OCI-LY1 (cell line): ENCODE results near the gene APOBEC2.

Experiments used
- H2AFZ ChIP-seq: fragments of 200-600 bp; sonication (generic), shearing (Covaris generic); 2 replicates; pipeline ENCODE4 v1.6.0; 2014; ENCODE audit warnings: antibody characterized with exemption, mild to moderate bottlenecking, low read length
- H3F3A ChIP-seq: fragments of 200-600 bp; sonication (generic), shearing (Covaris generic); 2 replicates; pipeline ENCODE4 v1.6.0; 2014; ENCODE audit warnings: mild to moderate bottlenecking, antibody characterized with exemption, low read length, moderate library complexity; ENCODE audit not compliant: insufficient read depth
- H3K27ac ChIP-seq: fragments of 200-600 bp; sonication (generic); 2 replicates; pipeline ENCODE4 v1.5.1; 2014; ENCODE audit warnings: low read length, mixed run types, mild to moderate bottlenecking, low read depth; ENCODE audit not compliant: poor library complexity, severe bottlenecking
- H3K27me3 ChIP-seq: fragments of 200-600 bp; sonication (generic); 2 replicates; pipeline ENCODE4 v1.6.0; 2014; ENCODE audit warnings: antibody characterized with exemption, mild to moderate bottlenecking, low read length, moderate library complexity; ENCODE audit not compliant: insufficient read depth
- H3K36me3 ChIP-seq: fragments of 200-600 bp; sonication (generic); 2 replicates; pipeline ENCODE4 v1.6.1; 2014; ENCODE audit warnings: mild to moderate bottlenecking, antibody characterized with exemption, low read length, moderate library complexity, mixed read lengths; ENCODE audit not compliant: insufficient read depth
- H3K4me1 ChIP-seq: fragments of 200-600 bp; sonication (generic); 2 replicates; pipeline ENCODE4 v1.5.1; 2014; ENCODE audit warnings: mild to moderate bottlenecking, low read length, moderate library complexity; ENCODE audit not compliant: insufficient read depth, severe bottlenecking
- H3K4me2 ChIP-seq: fragments of 200-600 bp; sonication (generic), shearing (Covaris generic); 2 replicates; pipeline ENCODE4 v1.6.1; 2014; ENCODE audit warnings: low read length
- H3K4me3 ChIP-seq: fragments of 200-600 bp; sonication (generic); 2 replicates; pipeline ENCODE4 v1.5.1; 2014; ENCODE audit warnings: low read length, low read depth, mild to moderate bottlenecking, mixed read lengths; ENCODE audit not compliant: poor library complexity, severe bottlenecking
- H3K79me2 ChIP-seq: fragments of 200-600 bp; shearing (Covaris generic); 2 replicates; pipeline ENCODE4 v1.6.1; 2016; ENCODE audit warnings: mixed run types, low read length, mixed read lengths; ENCODE audit not compliant: insufficient read depth
- H3K9ac ChIP-seq: fragments of 200-600 bp; sonication (generic), shearing (Covaris generic); 2 replicates; pipeline ENCODE4 v1.6.1; 2014; ENCODE audit warnings: mild to moderate bottlenecking, low read length, mixed read lengths
- H3K9me2 ChIP-seq: fragments of 200-600 bp; sonication (generic), shearing (Covaris generic); 2 replicates; pipeline ENCODE4 v1.6.1; 2014; ENCODE audit warnings: low read depth, mild to moderate bottlenecking, low read length, mixed read lengths
- H3K9me3 ChIP-seq: fragments of 200-600 bp; shearing (Covaris generic); 2 replicates; pipeline ENCODE4 v1.6.1; 2014; ENCODE audit warnings: low read length, mixed read lengths
- H4K20me1 ChIP-seq: fragments of 200-600 bp; sonication (generic), shearing (Covaris generic); 2 replicates; pipeline ENCODE4 v1.6.0; 2016; ENCODE audit warnings: mild to moderate bottlenecking, low read length; ENCODE audit not compliant: insufficient read depth
- EZH2 ChIP-seq: fragments of 200-600 bp; sonication (generic), shearing (Covaris generic); IDR thresholded peaks from 2 replicates; pipeline ENCODE4 v1.8.0; 2017; ENCODE audit warnings: borderline replicate concordance, mixed run types, mild to moderate bottlenecking, antibody characterized with exemption, low read length, moderate library complexity, mixed read lengths
- TF ChIP-seq, protein P1 (sequence below): fragments of 200-600 bp; sonication (generic), shearing (Covaris generic); IDR thresholded peaks from 2 replicates; pipeline ENCODE4 v1.5.1; 2017; ENCODE audit warnings: mild to moderate bottlenecking, antibody characterized with exemption, low read length, moderate library complexity, mixed read lengths

The APOBEC2 gene

DNA sequence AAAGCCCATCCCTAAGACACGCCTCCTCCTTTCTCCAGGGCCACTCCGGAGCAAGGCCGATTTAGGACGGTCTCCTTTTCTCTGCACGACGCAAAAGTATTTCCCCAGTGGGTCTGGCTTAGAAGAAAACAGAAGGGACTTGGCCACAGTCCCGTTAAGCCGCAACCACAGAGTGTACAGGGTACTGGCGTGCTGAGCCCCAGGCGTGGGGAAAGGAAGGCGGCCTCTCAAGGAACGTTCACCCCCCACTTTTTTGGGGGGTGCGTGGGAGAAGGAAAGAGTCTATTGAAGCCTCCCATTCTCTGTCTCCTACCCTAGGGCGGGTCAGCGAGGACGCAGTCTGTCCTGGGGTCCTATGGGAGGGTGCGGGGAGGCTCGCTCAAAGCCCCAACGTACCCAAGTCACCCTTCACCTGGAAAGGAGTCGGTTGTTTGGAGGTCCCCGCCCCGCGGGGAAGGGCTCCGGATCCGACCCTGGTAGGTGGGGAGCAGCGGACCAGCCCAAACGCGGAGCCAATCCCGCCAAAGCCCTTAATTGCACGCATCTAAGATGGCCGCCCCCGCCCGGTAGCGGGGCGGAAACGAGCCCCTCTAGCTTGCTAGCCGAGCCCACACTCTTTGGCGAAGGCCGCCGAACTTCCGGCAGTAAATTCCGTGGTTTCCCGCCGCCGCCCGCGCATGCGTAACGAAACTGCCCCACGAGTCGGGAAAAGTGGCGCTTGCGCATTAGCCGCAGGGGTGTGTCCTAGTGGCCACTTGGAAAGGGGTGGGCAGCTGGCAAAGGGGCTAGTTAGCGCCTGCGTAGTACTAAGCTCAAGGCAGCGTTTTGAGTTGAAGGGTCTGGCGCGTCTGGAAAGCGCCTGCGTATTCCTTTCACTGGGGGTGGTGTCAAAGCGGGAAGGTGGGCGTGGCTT is 19.2 kb downstream of the APOBEC2 start, which contains the start of gene OARD1:
OARD1 (minus strand) TSS at position 434 of the 913 bp plus-strand sequence. CDS start 722 bp downstream, outside the sequence.
- no peaks in the 10 kb centered on the region for H3K27me3 ChIP-seq
- peak within 1 kb of the TSS; percentile 90 for H3K4me2 ChIP-seq
- TF ChIP-seq, protein P1, sequence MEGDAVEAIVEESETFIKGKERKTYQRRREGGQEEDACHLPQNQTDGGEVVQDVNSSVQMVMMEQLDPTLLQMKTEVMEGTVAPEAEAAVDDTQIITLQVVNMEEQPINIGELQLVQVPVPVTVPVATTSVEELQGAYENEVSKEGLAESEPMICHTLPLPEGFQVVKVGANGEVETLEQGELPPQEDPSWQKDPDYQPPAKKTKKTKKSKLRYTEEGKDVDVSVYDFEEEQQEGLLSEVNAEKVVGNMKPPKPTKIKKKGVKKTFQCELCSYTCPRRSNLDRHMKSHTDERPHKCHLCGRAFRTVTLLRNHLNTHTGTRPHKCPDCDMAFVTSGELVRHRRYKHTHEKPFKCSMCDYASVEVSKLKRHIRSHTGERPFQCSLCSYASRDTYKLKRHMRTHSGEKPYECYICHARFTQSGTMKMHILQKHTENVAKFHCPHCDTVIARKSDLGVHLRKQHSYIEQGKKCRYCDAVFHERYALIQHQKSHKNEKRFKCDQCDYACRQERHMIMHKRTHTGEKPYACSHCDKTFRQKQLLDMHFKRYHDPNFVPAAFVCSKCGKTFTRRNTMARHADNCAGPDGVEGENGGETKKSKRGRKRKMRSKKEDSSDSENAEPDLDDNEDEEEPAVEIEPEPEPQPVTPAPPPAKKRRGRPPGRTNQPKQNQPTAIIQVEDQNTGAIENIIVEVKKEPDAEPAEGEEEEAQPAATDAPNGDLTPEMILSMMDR: no peak
- no peak for TF ChIP-seq EZH2
- H3K9me2 ChIP-seq: no peaks in the 10 kb centered on the region
- H3K36me3 ChIP-seq: peaks cover 6% of the 10 kb centered on the region; the same call in 1 of the 2 replicates
- H3K27ac ChIP-seq: peak within 1 kb of the TSS; percentile 91
- no peak within 1 kb of the TSS for H2AFZ ChIP-seq
- H3K79me2 ChIP-seq: peaks cover 40% of the 10 kb centered on the region
- H4K20me1 ChIP-seq: no peaks in the 10 kb centered on the region
- no peaks in the 10 kb centered on the region for H3F3A ChIP-seq
- peaks cover 43% of the 10 kb centered on the region for H3K4me1 ChIP-seq
- no peaks in the 10 kb centered on the region for H3K9me3 ChIP-seq
- peak within 1 kb of the TSS; percentile 97 for H3K9ac ChIP-seq
- H3K4me3 ChIP-seq: peak within 1 kb of the TSS; percentile 97

DNA sequence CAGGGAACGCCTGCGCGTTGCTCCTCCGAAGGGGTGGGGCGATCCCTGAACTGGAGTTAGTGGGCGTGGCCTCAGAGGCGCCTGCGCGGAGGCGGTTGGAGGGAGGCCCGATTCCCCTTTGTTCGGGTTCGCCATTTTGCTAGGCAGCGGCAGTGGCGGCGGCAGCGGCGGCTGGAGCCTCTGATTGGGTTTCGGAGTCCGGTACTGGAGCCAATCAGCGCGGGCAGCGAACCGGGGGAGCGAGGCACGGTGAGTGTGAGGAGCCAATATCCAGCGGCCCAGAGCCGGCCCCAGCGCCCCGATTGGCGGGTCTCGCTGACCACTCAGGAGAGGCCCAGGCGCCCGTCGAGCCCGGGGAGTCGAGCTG is 19.8 kb downstream of the APOBEC2 start, which contains the start of gene NFYA:
NFYA (plus strand) TSS at position 139 of the 367 bp plus-strand sequence. CDS start 6,116 bp downstream, outside the sequence.
- no peak within 1 kb of the TSS for H2AFZ ChIP-seq

DNA sequence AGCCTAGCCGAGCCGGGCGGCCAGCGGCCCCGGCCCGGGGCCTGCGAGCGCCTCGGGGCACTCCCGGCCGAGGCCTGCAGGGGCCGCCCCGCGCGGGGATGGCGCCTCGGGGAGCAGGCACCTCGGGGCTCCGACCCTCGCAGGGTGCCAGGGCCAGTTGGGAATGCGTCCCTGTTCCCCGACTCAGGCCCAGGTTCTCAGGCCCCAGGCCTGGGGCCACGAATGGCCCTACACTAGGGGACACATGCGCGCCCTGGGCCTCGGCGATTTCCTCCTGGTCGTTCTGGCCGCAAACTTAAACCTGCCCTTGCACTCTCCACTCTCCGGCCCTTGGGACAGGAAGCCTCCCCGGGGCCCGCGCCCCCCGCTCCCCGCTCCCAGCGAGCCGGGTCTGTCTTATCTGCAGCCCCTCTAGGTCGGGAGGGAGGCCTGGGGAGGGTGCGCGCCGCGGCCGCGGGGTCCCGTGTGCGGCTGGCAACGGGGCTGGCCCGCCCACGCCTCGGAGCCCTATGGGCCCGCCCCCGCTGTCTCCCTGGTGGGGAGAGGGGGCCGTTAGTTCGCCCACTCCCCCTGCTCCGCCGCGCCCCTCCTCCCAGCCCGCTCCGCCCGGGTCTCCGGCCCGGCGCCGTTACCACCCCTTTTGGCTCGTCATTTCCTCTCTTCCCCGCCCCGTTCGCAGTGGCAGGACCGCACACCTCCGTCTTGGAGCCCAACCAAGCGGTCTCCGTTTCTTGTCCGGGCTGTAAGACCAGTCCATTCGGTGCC is 20.4 kb downstream of the APOBEC2 start:
- H3K4me2 ChIP-seq: peak overlapping the region; percentile 90
- H3K9me2 ChIP-seq: no peaks in the 10 kb centered on the region
- peak overlapping the region; percentile 91 for H3K27ac ChIP-seq
- H3K27me3 ChIP-seq: no peaks in the 10 kb centered on the region
- no peaks in the 10 kb centered on the region for H3K9me3 ChIP-seq
- H2AFZ ChIP-seq: no peak overlapping the region
- H3K9ac ChIP-seq: peak overlapping the region; percentile 97
- TF ChIP-seq EZH2: no peak
- TF ChIP-seq, protein P1: no peak
- peaks cover 55% of the 10 kb centered on the region for H3K4me1 ChIP-seq
- H3K36me3 ChIP-seq: peaks cover 9% of the 10 kb centered on the region; the same call in 1 of the 2 replicates
- H3F3A ChIP-seq: no peaks in the 10 kb centered on the region
- H3K4me3 ChIP-seq: peak overlapping the region; percentile 97
- H3K79me2 ChIP-seq: peaks cover 52% of the 10 kb centered on the region
- 0 out of 2 replicates have a peak, but pooled peaks cover 2% of the 10 kb centered on the region for H4K20me1 ChIP-seq

More for the DNA sequence above, 19.8 kb downstream of the APOBEC2 start, which contains the start of gene NFYA:
- TF ChIP-seq, protein P1: no peak
- TF ChIP-seq EZH2: no peak
- Histone ChIP-seq H3K9me2 (no peaks in the 10 kb centered on the region), H3K9ac (peak within 1 kb of the TSS; percentile 97), H3K79me2 (peaks cover 46% of the 10 kb centered on the region), H3K9me3 (no peaks in the 10 kb centered on the region), H3K4me3 (peak within 1 kb of the TSS; percentile 97), H4K20me1 (0 out of 2 replicates have a peak, but pooled peaks cover 2% of the 10 kb centered on the region), H3K27me3 (no peaks in the 10 kb centered on the region), H3K36me3 (peaks cover 6% of the 10 kb centered on the region; the same call in 1 of the 2 replicates), H3F3A (no peaks in the 10 kb centered on the region), H3K4me1 (peaks cover 49% of the 10 kb centered on the region), H3K4me2 (peak within 1 kb of the TSS; percentile 90), H3K27ac (peak within 1 kb of the TSS; percentile 91)
